Measurements from ENCODE around the gene RAB27A. TPM values are rescaled to one million over a fixed set of nuclear protein-coding genes. Genes with fewer than 3 reads are reported as not detected.
"Not testable (repeated sequence)": the region's sequence is repeated elsewhere in the genome, so short reads cannot be mapped to it uniquely, and the experiment has no call there.

Gene RAB27A
- total RNA-seq, 1 experiment from 2014 or later = 8.7 TPM

DNA sequence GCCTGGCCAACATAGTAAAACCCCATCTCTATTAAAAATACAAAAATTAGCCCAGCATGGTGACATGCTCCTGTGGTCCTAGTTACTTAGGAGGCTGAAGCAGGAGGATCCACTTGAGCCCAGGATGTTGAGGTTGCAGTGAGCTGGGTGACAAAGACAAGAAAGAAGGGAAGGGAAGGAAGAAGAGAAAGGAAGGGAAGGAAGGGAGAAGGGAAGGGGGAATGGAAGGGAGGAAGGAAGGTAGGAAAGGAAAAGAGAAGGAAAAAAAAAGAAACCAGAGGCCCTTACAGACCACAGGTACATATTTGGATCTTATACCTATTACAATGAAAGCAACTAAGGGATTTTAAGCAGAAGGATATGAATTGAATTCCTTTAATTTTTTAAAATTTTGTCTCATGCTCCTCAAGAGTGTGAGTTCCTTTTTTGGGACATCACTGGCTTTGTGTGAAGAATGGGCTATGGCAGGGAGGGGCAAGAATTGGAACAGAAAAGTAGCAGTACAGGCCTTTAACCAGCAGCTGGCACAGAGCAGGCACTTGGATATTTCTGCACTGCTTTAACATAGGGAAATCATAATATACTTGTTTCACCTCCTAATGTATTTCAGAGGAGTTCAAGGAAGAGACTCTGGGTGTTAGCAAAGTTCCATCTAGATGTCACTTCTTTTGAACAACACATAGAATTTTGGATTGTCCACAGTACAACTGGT is 7.9 kb downstream of the RAB27A start:
- TF ChIP-seq, protein P1, sequence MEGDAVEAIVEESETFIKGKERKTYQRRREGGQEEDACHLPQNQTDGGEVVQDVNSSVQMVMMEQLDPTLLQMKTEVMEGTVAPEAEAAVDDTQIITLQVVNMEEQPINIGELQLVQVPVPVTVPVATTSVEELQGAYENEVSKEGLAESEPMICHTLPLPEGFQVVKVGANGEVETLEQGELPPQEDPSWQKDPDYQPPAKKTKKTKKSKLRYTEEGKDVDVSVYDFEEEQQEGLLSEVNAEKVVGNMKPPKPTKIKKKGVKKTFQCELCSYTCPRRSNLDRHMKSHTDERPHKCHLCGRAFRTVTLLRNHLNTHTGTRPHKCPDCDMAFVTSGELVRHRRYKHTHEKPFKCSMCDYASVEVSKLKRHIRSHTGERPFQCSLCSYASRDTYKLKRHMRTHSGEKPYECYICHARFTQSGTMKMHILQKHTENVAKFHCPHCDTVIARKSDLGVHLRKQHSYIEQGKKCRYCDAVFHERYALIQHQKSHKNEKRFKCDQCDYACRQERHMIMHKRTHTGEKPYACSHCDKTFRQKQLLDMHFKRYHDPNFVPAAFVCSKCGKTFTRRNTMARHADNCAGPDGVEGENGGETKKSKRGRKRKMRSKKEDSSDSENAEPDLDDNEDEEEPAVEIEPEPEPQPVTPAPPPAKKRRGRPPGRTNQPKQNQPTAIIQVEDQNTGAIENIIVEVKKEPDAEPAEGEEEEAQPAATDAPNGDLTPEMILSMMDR (IDR thresholded peaks at IDR 0.05; ENCODE audit: insufficient read depth in 1 of 2, low read depth in 1 of 2, low read length in 1 of 2, severe bottlenecking in 1 of 2, unreplicated experiment in 1 of 2) = no peak
- Mint-ChIP-seq H3K27me3 (ENCODE audit: insufficient read depth, unreplicated experiment) (no peaks in the 10 kb centered on the region), H3K9me3 (ENCODE audit: unreplicated experiment) (no peaks in the 10 kb centered on the region), H3K4me1 (ENCODE audit: low read depth, unreplicated experiment) (no peaks in the 10 kb centered on the region), H3K4me3 (ENCODE audit: unreplicated experiment) (no peak overlapping the region), H3K36me3 (ENCODE audit: insufficient read depth, unreplicated experiment) (peaks cover 6% of the 10 kb centered on the region), H3K27ac (ENCODE audit: unreplicated experiment) (no peak overlapping the region)
- Histone ChIP-seq H3K36me3 (ENCODE audit: control insufficient read depth, insufficient read depth, low read length) (no peaks in the 10 kb centered on the region), H3K9me3 (no peaks in the 10 kb centered on the region), H3K4me3 (ENCODE audit: low read depth, low read length) (no peak overlapping the region), H3K27me3 (replicated peaks; ENCODE audit: control insufficient read depth, insufficient read depth, low read length) (no peaks in the 10 kb centered on the region), H3K4me1 (no peaks in the 10 kb centered on the region)
- no peak for DNase-seq
- ChIA-PET CTCF (no interaction called here), POLR2A (no interaction called here)
- intact Hi-C loops (cut with micrococcal nuclease; ENCODE audit: unreplicated experiment) = no loop called here
- BruUV-seq (replicated peaks) = no TSS peak

DNA sequence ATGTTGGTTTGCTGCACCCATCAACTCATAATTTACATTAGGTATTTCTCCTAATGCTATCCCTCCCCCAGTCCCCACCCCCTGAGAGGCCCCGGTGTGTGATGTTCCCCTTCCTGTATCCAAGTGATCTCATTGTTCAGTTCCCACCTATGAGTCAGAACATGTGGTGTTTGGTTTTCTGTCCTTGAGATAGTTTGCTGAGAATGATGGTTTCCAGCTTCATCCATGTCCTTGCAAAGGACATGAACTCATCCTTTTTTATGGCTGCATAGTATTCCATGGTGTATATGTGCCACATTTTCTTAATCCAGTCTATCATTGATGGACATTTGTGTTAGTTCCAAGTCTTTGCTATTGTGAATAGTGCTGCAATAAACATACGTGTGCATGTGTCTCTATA is 9.0 kb downstream of the RAB27A start:
- H3K9me3 ChIP-seq; H3K4me3 ChIP-seq (ENCODE audit: low read depth, low read length); H3K27ac Mint-ChIP-seq (ENCODE audit: unreplicated experiment); CTCF ChIA-PET; H3K4me1 ChIP-seq; POLR2A ChIA-PET; intact Hi-C loops (cut with micrococcal nuclease; ENCODE audit: unreplicated experiment); BruUV-seq (replicated peaks); H3K4me1 Mint-ChIP-seq (ENCODE audit: low read depth, unreplicated experiment); H3K9me3 Mint-ChIP-seq (ENCODE audit: unreplicated experiment); H3K36me3 ChIP-seq (ENCODE audit: control insufficient read depth, insufficient read depth, low read length); H3K36me3 Mint-ChIP-seq (ENCODE audit: insufficient read depth, unreplicated experiment); H3K27me3 Mint-ChIP-seq (ENCODE audit: insufficient read depth, unreplicated experiment); H3K4me3 Mint-ChIP-seq (ENCODE audit: unreplicated experiment); H3K27me3 ChIP-seq (replicated peaks; ENCODE audit: control insufficient read depth, insufficient read depth, low read length); DNase-seq: not testable (repeated sequence)

DNA sequence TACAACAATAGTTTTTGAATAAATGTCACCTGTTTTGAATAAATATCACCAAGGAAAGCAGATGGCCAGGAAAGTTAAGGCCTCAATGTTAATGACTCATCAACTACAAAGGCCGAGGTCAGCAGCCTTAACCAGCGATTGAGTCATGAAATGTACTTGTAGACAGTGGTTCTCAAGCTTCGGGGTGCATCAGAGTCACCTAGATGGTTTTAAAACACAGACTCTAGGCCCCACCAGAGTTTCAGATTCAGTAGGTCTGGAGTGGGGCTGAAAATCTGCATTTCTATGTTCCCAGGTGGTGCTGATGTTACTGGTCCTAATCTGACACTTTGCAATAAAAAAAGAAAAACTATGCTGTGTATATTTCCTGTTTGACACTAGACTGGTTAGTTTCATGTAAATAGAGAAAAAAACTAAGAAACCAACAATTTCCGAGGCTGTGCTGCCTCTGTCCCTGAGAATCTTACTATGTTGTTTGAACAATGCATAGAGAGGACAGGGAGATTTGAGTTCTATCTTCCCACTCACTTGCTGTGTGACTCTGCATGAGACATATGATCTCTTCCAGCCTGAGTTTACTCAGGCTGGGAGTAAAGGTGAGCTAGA is 9.8 kb downstream of the RAB27A start:
- H3K4me3 ChIP-seq (ENCODE audit: low read depth, low read length) = no peak overlapping the region
- Mint-ChIP-seq H3K4me1 (ENCODE audit: low read depth, unreplicated experiment) (no peaks in the 10 kb centered on the region), H3K27ac (ENCODE audit: unreplicated experiment) (no peak overlapping the region), H3K36me3 (ENCODE audit: insufficient read depth, unreplicated experiment) (peaks cover 6% of the 10 kb centered on the region), H3K27me3 (ENCODE audit: insufficient read depth, unreplicated experiment) (no peaks in the 10 kb centered on the region), H3K4me3 (ENCODE audit: unreplicated experiment) (no peak overlapping the region), H3K9me3 (ENCODE audit: unreplicated experiment) (no peaks in the 10 kb centered on the region)
- BruUV-seq (replicated peaks) = no TSS peak
- no peaks in the 10 kb centered on the region for H3K36me3 ChIP-seq (ENCODE audit: control insufficient read depth, insufficient read depth, low read length)
- TF ChIP-seq, protein P1 (IDR thresholded peaks at IDR 0.05; ENCODE audit: insufficient read depth in 1 of 2, low read depth in 1 of 2, low read length in 1 of 2, severe bottlenecking in 1 of 2, unreplicated experiment in 1 of 2) = no peak
- CTCF ChIA-PET = no interaction called here
- no peaks in the 10 kb centered on the region for H3K9me3 ChIP-seq
- H3K4me1 ChIP-seq = no peaks in the 10 kb centered on the region
- intact Hi-C loops (cut with micrococcal nuclease; ENCODE audit: unreplicated experiment) = no loop called here
- POLR2A ChIA-PET = no interaction called here
- DNase-seq = no peak
- H3K27me3 ChIP-seq (replicated peaks; ENCODE audit: control insufficient read depth, insufficient read depth, low read length) = no peaks in the 10 kb centered on the region
